ENCODE measurements around the gene RHOD.

RHOD gene

DNA sequence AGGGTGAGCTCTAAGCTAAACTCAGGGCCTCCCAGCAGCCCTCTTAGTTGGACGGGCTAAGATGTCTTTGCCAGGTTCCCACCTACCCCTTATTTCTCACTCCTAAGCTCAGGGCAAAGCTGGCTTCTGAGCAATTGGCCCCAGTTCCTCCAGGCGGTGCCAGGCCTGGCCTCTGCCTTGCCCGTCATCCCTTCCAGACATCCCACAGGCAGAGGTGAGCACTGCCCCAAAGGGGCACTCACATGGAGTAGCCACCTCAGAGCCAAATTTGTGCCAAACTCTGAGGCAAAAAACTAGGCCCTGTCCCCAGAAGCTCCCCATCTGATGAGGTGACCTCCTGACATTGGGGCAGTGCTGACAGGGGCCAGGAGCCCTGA lies 9.7 kb downstream of the RHOD start:
- Histone ChIP-seq H3K79me2 (ENCODE audit: insufficient read depth, low read length) (no peaks in the 10 kb centered on the region), H3K9ac (ENCODE audit: low read length) (no peak overlapping the region), H3K4me2 (ENCODE audit: low read depth, low read length, poor library complexity, severe bottlenecking) (no peak overlapping the region), H3K9me3 (ENCODE audit: insufficient read depth, low read length) (no peaks in the 10 kb centered on the region), H3K4me3 (ENCODE audit: insufficient read depth, low read length, poor library complexity, severe bottlenecking) (no peak overlapping the region), H3K27ac (ENCODE audit: low read depth, low read length) (no peak overlapping the region), H3K36me3 (ENCODE audit: low read length) (no peaks in the 10 kb centered on the region), H4K20me1 (ENCODE audit: low read depth, low read length) (no peaks in the 10 kb centered on the region), H3K9me2 (replicated peaks; ENCODE audit: insufficient read depth, low read length) (no peaks in the 10 kb centered on the region), H3K27me3 (ENCODE audit: low read length) (no peaks in the 10 kb centered on the region), H2AFZ (ENCODE audit: low read depth, low read length, severe bottlenecking) (no peak overlapping the region), H3F3A (ENCODE audit: insufficient read depth) (no peaks in the 10 kb centered on the region)
- TF ChIP-seq, protein P1, sequence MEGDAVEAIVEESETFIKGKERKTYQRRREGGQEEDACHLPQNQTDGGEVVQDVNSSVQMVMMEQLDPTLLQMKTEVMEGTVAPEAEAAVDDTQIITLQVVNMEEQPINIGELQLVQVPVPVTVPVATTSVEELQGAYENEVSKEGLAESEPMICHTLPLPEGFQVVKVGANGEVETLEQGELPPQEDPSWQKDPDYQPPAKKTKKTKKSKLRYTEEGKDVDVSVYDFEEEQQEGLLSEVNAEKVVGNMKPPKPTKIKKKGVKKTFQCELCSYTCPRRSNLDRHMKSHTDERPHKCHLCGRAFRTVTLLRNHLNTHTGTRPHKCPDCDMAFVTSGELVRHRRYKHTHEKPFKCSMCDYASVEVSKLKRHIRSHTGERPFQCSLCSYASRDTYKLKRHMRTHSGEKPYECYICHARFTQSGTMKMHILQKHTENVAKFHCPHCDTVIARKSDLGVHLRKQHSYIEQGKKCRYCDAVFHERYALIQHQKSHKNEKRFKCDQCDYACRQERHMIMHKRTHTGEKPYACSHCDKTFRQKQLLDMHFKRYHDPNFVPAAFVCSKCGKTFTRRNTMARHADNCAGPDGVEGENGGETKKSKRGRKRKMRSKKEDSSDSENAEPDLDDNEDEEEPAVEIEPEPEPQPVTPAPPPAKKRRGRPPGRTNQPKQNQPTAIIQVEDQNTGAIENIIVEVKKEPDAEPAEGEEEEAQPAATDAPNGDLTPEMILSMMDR (IDR thresholded peaks at IDR 0.05; ENCODE audit: insufficient read depth, low read length, poor library complexity, severe bottlenecking) = no peak
- no peak for TF ChIP-seq EZH2phosphoT487 (conservative IDR thresholded peaks at IDR 0.05; ENCODE audit: low read length)

GRCh38 chr11:67071420-67072284 lies 15.0 kb downstream of the RHOD start:
- Histone ChIP-seq H3K9me3 (ENCODE audit: insufficient read depth, low read length) (no peaks in the 10 kb centered on the region), H3K9ac (ENCODE audit: low read length) (no peak overlapping the region), H2AFZ (ENCODE audit: low read depth, low read length, severe bottlenecking) (no peak overlapping the region), H3K27me3 (ENCODE audit: low read length) (no peaks in the 10 kb centered on the region), H3K4me2 (ENCODE audit: low read depth, low read length, poor library complexity, severe bottlenecking) (no peak overlapping the region), H3K4me3 (ENCODE audit: insufficient read depth, low read length, poor library complexity, severe bottlenecking) (no peak overlapping the region), H3K9me2 (replicated peaks; ENCODE audit: insufficient read depth, low read length) (no peaks in the 10 kb centered on the region), H3K79me2 (ENCODE audit: insufficient read depth, low read length) (no peaks in the 10 kb centered on the region), H3K36me3 (ENCODE audit: low read length) (no peaks in the 10 kb centered on the region), H3F3A (ENCODE audit: insufficient read depth) (no peaks in the 10 kb centered on the region), H4K20me1 (ENCODE audit: low read depth, low read length) (no peaks in the 10 kb centered on the region), H3K27ac (ENCODE audit: low read depth, low read length) (no peak overlapping the region)
- no peak for TF ChIP-seq EZH2phosphoT487 (conservative IDR thresholded peaks at IDR 0.05; ENCODE audit: low read length)
- TF ChIP-seq, protein P1 (IDR thresholded peaks at IDR 0.05; ENCODE audit: insufficient read depth, low read length, poor library complexity, severe bottlenecking) = peak; percentile 25

DNA sequence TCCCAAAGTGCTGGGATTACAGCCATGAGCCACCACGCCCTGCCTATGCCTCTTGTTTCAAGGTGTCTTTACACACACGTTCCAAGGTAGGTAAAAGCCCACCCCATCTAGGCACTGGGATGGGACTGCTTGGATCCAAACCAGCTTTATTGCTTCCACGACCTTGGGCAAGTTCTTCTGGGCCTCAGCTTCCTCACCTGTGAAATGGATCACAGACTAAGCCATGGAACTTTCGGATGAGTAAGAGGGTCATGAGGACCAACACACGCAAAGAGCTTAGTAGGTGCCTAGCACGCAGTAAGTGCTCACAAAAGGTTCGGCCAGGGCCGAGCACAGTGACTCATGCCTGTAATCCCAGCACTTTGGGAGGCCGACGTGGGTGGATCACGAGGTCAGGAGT lies 15.6 kb downstream of the RHOD start:
- Histone ChIP-seq H3K27ac (ENCODE audit: low read depth, low read length) (no peak overlapping the region), H3K4me2 (ENCODE audit: low read depth, low read length, poor library complexity, severe bottlenecking) (no peak overlapping the region), H3K9ac (ENCODE audit: low read length) (no peak overlapping the region)

More for the DNA sequence above, 15.6 kb downstream of the RHOD start:
- Histone ChIP-seq H3K79me2 (ENCODE audit: insufficient read depth, low read length) (no peaks in the 10 kb centered on the region), H3K36me3 (ENCODE audit: low read length) (no peaks in the 10 kb centered on the region), H3K9me2 (replicated peaks; ENCODE audit: insufficient read depth, low read length) (no peaks in the 10 kb centered on the region), H3K9me3 (ENCODE audit: insufficient read depth, low read length) (no peaks in the 10 kb centered on the region), H3F3A (ENCODE audit: insufficient read depth) (no peaks in the 10 kb centered on the region), H4K20me1 (ENCODE audit: low read depth, low read length) (no peaks in the 10 kb centered on the region), H3K27me3 (ENCODE audit: low read length) (no peaks in the 10 kb centered on the region), H3K4me3 (ENCODE audit: insufficient read depth, low read length, poor library complexity, severe bottlenecking) (no peak overlapping the region), H2AFZ (ENCODE audit: low read depth, low read length, severe bottlenecking) (no peak overlapping the region)
- no peak for TF ChIP-seq EZH2phosphoT487 (conservative IDR thresholded peaks at IDR 0.05; ENCODE audit: low read length)
- TF ChIP-seq, protein P1 (IDR thresholded peaks at IDR 0.05; ENCODE audit: insufficient read depth, low read length, poor library complexity, severe bottlenecking) = no peak

Data from SU-DHL-6 (cell line).